MV-4-11 (cell line): ENCODE data around the gene CDKAL1.
A peak's percentile ranks its signal among the peaks of the same experiment; 100 is the strongest.
"Not testable (repeated sequence)": the region's sequence is repeated elsewhere in the genome, so short reads cannot be mapped to it uniquely, and the experiment has no call there.

ENCODE experiments used
- DNase-seq: peaks from one replicate; lab custom pipeline; 2025; lab: John Stamatoyannopoulos, UW

CDKAL1 gene

DNA sequence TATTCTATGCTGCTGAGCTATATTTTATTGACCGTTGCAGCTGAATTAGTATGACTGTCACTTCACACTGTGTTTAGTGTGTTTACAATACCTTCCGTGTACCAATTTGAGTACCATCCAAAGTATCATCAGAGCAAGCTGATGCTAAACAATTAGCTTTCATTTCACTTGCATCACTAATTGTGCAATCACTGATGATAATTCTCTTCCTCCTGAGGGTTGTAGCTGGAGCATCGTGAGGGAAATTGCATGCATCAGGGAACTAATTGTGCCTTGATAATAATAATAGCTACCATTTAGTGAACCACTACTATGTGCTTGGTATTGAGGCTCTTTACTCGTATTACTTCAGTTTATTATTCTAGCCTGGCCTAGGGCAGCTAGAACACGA, 674.5 kb downstream of the CDKAL1 start:
- DNase-seq: peak; percentile 31

DNA sequence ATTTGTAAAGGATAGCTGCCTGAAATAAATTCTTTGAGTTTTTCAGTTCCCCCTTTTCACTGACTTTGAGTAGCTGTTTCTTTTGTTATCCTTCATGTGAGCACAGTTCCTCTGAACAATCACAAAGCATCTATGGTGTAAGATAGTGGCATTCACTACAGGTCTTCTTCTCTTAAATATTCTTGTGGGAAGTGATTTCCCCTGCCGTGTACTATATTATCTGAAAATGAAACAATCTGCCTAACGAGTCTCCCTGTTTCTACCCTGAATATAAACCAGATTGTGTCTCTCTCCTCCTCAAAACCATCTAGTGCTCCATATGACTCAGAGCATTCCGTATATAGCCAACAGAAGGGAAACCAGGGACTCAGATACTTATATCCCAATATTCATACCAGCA, 679.2 kb downstream of the CDKAL1 start:
- peak; percentile 68 for DNase-seq

DNA sequence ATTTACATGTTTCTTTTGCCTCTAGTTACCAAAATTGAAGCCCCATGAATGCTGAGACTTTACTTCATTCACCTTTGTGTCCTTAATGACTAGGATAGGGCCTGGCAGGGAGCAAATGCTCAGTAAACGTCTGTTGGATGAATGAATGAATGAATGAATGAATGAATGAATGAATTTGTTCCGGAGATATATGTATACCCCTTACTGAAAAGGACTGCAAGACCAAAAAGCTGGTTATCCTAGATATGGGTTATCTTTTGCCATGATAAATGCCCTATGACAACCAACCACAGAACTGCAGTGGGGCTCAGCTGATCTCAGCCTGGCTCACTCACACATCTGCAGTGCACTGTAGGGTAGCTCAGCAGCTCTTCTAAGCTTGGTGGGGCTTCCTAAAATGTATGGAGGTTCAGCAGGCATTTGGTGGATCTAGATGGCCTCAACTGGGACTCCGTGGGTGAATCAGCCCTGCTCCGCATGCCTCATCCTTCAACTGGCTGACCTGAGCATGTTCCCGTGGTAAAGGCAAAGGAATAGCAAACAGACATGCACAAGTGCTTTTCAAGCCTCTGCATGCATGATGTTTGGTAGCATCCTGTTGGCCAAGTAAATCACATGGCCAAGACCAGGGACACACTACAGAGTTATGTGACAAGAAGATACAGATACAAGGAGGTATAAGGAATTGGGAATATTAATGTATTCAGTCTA, 680.6 kb downstream of the CDKAL1 start:
- no peak for DNase-seq

- DNase-seq: no peak
Observed at GRCh38 chr6:21219241-21219640, 685.0 kb downstream of the CDKAL1 start.

- DNase-seq: no peak
Observed at GRCh38 chr6:21219856-21220255, 685.6 kb downstream of the CDKAL1 start.

DNA sequence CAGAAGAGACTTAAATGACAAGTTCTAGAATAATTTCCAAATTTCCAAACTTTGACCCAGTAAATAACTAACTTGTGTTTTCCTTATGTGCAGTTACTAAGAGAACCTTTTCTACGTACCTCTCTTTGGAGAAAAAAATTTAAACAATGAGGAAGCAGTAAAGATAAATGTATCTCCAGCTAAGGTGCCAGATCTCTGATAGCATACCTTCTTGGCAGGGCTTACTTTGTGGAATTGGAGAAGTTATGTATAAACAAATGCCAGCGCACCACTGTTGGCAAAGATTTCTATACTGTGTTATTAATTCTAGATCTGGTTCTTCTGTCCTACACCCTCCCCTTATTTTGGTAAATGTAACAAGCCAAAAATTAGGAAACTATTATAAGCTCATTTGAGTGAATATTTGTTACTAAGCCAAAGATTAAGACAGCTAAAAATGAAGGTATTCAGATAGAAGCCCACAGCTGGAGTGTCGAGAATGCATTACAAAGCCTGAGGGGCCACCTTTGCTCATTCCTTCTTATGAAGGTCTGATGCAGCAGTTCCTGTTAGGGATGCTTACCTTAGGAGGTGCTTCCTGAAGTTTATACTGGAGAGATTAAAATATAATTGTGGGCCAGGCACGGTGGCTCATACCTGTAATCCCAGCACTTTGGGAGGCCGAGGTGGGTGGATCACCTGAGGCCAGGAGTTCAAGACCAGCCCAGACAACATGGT, 686.2 kb downstream of the CDKAL1 start:
- no peak for DNase-seq

- DNase-seq: no peak
Observed at GRCh38 chr6:21222656-21223055, 688.4 kb downstream of the CDKAL1 start.

- DNase-seq: no peak
Observed at GRCh38 chr6:21225912-21226311, 691.7 kb downstream of the CDKAL1 start.

DNA sequence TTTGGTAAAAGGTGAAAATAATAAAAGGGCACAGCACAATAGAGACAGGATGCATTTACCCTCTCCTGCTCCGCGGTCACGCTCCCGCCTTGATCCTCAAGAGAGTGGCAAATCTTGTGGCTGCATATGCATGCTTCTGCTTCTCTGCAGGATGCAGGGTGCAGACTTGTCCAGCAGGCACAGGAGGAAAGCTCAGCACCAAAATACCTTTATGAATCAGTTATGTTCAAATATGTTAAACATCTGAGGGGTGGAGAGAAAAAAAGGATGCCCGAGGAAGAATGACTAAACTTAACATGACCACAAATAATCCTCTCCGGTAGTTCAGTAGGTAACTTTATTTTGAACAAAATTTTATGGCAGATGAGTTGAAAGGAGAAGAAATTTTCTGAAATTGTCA, 693.2 kb downstream of the CDKAL1 start:
- no peak for DNase-seq

GRCh38 chr6:21228411-21228810, 694.2 kb downstream of the CDKAL1 start:
- DNase-seq: peak; percentile 24

DNA sequence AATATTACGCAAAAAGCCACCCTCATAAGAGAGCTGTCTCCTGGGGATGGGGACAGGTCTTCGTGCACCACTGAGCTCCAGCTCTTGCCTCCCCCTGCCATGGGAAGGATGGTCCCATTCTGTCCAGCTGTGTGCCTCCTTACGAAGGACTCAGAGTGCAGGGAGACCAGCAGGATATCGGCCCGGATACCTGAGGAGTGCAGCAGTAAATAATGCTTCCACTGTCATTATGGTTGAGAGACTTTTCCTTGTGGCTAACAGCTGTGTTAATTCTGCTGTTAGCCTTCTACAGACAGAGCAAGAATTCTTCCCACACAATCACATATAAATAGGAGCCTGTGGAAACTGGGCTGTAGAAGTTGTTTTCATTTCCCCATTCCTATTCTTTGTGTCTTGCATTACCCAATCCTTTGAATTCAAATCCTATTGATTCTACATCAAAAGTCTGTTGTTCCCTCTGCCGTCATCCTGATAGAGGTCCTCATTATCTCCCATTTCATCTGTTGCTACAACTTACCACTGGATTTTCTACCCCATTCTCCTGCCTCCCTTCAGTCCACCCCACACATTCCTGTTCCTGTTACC, 694.7 kb downstream of the CDKAL1 start:
- peak; percentile 74 for DNase-seq

- no peak for DNase-seq
Observed at GRCh38 chr6:21230536-21230935, 696.3 kb downstream of the CDKAL1 start.

GRCh38 chr6:21235162-21235561, 700.9 kb downstream of the CDKAL1 start:
- DNase-seq: no peak

- DNase-seq: no peak
Observed at GRCh38 chr6:21238208-21238607, 704.0 kb downstream of the CDKAL1 start.

GRCh38 chr6:21240709-21241108, 706.5 kb downstream of the CDKAL1 start:
- no peak for DNase-seq

- DNase-seq: no peak
Observed at GRCh38 chr6:21241231-21242130, 707.2 kb downstream of the CDKAL1 start.

DNA sequence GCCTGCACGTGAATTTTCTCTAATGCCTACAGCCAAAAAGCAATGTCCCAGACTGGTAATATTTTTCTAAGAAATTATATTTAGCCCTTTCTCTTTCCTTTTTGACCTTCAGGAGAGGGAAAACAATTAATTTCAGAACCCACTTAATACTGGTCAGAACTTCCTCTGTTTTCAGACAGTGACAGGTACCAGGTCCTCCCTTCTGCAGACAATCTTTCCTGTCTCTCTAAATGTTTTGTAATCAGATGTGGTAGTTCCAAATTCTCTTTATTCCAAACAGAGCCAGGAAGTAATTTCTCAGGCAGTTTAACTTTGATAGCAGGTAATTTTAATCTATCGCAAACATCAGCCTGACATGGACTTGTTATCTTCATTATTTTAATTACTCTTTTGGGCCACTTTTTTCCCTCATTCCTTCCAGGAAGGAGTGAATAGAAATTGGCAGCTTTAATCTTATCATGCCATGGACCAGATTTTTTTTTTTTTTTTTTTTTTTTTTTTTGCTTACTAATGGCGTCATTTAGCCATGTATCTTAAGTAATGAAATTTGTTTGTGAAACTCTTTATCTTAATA, 710.7 kb downstream of the CDKAL1 start:
- DNase-seq: no peak

GRCh38 chr6:21245488-21245887, 711.2 kb downstream of the CDKAL1 start:
- DNase-seq: no peak

GRCh38 chr6:21246075-21246474, 711.8 kb downstream of the CDKAL1 start:
- DNase-seq: no peak

DNA sequence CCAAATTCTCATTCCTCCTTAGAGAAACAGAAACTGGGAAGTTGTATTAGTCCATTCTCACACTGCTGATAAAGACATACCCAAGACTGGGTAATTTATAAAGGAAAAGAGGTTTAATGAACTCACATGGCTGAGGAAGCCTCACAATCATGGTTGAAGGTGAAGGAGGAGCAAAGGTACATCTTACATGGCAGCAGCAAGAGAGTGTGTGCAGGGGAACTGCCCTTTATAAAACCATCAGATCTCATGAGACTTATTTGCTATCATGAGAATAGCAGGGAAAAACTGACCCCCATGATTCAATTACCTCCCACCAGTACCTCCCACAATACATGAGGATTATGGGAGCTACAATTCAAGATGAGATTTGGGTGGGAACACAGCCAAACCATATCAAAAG, 720.2 kb downstream of the CDKAL1 start:
- not testable (repeated sequence) for DNase-seq

- DNase-seq: no peak
Observed at GRCh38 chr6:21256197-21256596, 721.9 kb downstream of the CDKAL1 start.

DNA sequence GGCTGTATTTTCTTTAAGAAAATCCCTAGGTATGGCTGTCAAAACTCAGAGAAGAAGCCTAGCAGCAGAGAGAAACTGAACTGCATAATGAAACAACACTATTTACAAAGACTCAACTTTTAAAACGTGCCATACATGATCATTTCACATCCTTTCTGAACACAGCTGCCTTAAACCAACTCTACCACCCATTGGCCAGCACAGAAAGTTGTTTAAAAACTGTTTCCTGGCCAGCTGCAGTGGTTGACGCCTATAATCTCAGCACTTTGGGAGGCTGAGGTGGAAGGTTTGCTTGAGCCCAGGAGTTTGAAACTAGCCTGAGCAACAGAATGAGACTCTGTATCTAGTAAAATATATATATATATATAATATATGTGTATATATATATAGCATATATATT, 722.9 kb downstream of the CDKAL1 start:
- no peak for DNase-seq
